A673 (cell line): ENCODE data around the gene DPM1.

ENCODE experiments used
- EZH2 ChIP-seq: fragments of 200-600 bp; sonication (generic); IDR thresholded peaks from 2 replicates; pipeline ENCODE4 v1.6.1; 2017; ENCODE audit warnings: borderline replicate concordance, low read depth, mild to moderate bottlenecking, mixed read lengths, antibody characterized with exemption, low read length; ENCODE audit not compliant: poor library complexity, severe bottlenecking
- TF ChIP-seq, protein P1 (sequence below): fragments of 300-800, 200-600 bp; sonication (generic); conservative IDR thresholded peaks from 2 replicates; pipeline ENCODE4 v1.5.1; 2017; ENCODE audit warnings: low read depth, mild to moderate bottlenecking, antibody characterized with exemption, low read length, moderate library complexity, mixed read lengths

DNA sequence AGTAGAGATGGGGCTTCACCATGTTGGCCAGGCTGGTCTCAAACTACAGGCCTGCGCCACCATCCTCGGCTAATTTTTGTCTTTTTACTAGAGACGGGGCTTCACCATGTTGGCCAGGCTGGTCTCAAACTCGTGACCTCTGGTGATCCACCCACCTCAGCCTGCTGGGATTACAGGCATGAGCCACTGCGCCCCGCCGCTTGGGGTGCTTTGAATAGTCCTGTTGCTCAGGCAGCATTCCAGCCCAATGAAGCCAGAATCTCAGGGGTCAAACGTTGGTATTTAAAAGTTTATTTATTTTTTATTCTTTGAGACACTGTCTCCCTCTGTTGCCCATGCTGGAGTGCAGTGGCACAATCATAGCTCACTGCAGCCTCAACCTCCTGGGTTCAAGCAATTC lies 11.6 kb upstream of the DPM1 start:
- TF ChIP-seq, protein P1, sequence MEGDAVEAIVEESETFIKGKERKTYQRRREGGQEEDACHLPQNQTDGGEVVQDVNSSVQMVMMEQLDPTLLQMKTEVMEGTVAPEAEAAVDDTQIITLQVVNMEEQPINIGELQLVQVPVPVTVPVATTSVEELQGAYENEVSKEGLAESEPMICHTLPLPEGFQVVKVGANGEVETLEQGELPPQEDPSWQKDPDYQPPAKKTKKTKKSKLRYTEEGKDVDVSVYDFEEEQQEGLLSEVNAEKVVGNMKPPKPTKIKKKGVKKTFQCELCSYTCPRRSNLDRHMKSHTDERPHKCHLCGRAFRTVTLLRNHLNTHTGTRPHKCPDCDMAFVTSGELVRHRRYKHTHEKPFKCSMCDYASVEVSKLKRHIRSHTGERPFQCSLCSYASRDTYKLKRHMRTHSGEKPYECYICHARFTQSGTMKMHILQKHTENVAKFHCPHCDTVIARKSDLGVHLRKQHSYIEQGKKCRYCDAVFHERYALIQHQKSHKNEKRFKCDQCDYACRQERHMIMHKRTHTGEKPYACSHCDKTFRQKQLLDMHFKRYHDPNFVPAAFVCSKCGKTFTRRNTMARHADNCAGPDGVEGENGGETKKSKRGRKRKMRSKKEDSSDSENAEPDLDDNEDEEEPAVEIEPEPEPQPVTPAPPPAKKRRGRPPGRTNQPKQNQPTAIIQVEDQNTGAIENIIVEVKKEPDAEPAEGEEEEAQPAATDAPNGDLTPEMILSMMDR = no peak
- no peak for TF ChIP-seq EZH2
